ENCODE measurements around the gene PAEP.

PAEP gene

GRCh38 chr9:135588886-135589595 lies 27.5 kb downstream of the PAEP start:
- FAIRE-seq (no peak), DNase-seq (ENCODE audit: insufficient read length, low spot score) (no peak)
- TF ChIP-seq CTCF (IDR thresholded peaks at IDR 0.05; ENCODE audit: insufficient read depth, missing control alignments): no peak

DNA sequence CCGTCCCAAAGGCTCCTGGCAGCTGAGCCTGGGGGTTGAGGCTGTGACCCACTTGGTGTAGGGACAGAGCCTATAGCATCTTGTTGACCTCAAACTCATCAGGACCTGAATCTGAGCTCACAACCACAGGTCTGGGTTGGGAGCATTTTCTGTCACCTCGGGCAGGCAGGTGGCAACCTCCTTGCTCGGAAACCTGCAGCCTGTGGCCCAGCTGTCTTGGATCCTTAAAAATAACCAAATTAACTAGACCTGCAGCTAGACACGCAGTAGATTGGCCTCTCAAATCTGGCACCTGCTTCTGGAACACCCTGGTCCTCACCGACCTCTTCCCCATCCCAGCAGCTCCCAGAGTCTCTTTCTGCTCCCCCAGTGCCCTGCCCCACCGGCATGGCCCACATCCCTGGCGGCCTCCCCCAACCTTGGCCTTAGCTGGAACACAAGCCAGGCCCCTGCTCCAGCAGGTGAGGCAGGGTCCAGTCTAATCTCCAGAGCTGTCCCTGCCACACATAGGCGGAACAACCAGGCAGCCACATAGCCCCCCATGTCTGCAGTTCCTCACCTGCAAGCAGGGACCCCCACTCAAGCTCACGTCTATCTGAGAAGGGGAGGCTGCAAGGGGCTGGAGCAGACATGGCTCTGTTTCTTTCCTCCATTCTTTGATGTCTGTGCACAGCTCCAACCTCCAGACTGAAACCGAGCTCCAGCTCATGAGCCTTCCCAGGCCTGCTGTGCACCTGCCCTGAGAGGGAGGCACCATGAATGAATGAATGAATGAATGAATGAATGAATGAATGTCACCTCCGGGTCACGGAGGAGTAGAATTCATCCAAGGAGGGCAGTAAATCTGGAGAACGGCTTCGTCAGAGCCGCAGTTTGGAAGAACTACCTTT lies 28.3 kb downstream of the PAEP start:
- no peak for TF ChIP-seq CTCF (IDR thresholded peaks at IDR 0.05; ENCODE audit: insufficient read depth, missing control alignments)
- FAIRE-seq (no peak), DNase-seq (ENCODE audit: insufficient read length, low spot score) (no peak)

- TF ChIP-seq CTCF (IDR thresholded peaks at IDR 0.05; ENCODE audit: insufficient read depth, missing control alignments): no peak
- FAIRE-seq: no peak
- DNase-seq (ENCODE audit: insufficient read length, low spot score): no peak
Measured at GRCh38 chr9:135590486-135591079, 29.0 kb downstream of the PAEP start.

DNA sequence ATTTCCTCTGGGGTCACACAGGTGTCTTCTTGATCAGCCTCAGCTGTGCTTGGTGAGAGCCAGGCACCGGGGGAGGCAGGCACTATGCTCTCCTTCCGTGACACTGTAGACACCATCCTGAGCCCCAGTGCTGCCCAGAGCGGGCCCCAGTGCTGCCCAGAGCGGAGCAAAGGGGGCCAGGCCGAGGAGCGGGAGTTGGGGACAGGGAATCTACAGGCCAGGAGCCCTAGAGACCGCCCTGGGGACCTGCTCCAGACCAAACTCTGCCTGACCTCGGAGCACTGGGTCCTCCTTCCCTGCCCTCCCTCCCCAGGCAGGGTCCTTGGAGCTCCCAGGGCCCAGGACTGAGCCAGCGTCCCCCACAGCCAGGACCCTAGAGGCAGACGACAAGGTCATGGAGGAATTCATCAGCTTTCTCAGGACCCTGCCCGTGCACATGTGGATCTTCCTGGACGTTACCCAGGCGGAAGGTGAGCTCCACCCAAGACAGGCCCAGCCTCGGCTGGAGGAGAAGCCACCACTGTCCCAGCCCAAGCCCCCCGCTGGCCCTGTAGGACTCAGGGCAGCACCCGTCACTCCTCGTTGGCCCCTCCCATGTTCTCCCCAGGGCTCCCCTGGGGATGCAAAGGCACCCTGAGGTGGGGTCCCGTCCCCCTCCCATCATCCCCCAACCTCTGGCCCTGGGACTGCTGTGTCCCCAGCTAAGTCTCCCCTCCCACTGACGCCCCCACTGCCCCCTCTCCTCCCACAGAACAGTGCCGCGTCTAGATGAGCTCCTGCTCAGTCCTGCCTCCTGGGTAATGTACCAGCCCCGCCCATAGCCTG lies 30.2 kb downstream of the PAEP start:
- DNase-seq (ENCODE audit: insufficient read length, low spot score) (no peak), FAIRE-seq (no peak)
- TF ChIP-seq CTCF (IDR thresholded peaks at IDR 0.05; ENCODE audit: insufficient read depth, missing control alignments): no peak

GRCh38 chr9:135592331-135592590 lies 30.7 kb downstream of the PAEP start:
- no peak for TF ChIP-seq CTCF (IDR thresholded peaks at IDR 0.05; ENCODE audit: insufficient read depth, missing control alignments)
- FAIRE-seq (no peak), DNase-seq (ENCODE audit: insufficient read length, low spot score) (no peak)

- TF ChIP-seq CTCF (IDR thresholded peaks at IDR 0.05; ENCODE audit: insufficient read depth, missing control alignments): no peak
- no peak for FAIRE-seq
- DNase-seq (ENCODE audit: insufficient read length, low spot score): no peak
Measured at GRCh38 chr9:135592625-135593024, 31.1 kb downstream of the PAEP start.
